ENCODE measurements around the gene HPGDS.

- TF ChIP-seq CTCF (IDR thresholded peaks at IDR 0.05) (no peak), POLR2AphosphoS5 (IDR thresholded peaks at IDR 0.05) (no peak)
Measured at GRCh38 chr4:94357624-94358023, 15.0 kb upstream of the HPGDS start.
